DND-41 (cell line): ENCODE results near the gene TUBB6.

Experiments used
- ATAC-seq: fragments of 200-7000 bp; cut with Tn5 transposase; 3 replicates; pipeline ENCODE4 v1.9.1; 2021; ENCODE audit warnings: low read depth; ENCODE audit not compliant: insufficient read depth
- DNase-seq: peaks from one replicate; pipeline ENCODE4 v3.0.0-alpha.2; 2020
- H2AFZ ChIP-seq: 2 replicates; pipeline ENCODE4 v1.6.0; 2012; ENCODE audit warnings: low read depth, low read length
- H3K27ac ChIP-seq: 2 replicates; pipeline ENCODE4 v1.5.1; 2012; ENCODE audit warnings: low read length, inconsistent platforms
- H3K27me3 ChIP-seq: fragments of 200-600 bp; sonication (generic); 2 replicates; pipeline ENCODE4 v1.6.0; 2012; ENCODE audit warnings: low read length, mild to moderate bottlenecking, inconsistent platforms; ENCODE audit not compliant: insufficient read depth, poor library complexity
- H3K36me3 ChIP-seq: 2 replicates; pipeline ENCODE4 v1.5.1; 2012; ENCODE audit warnings: low read length, inconsistent platforms; ENCODE audit not compliant: insufficient read depth
- H3K4me1 ChIP-seq: 2 replicates; pipeline ENCODE4 v1.5.1; 2012; ENCODE audit warnings: mild to moderate bottlenecking, low read length; ENCODE audit not compliant: insufficient read depth
- H3K4me2 ChIP-seq: 2 replicates; pipeline ENCODE4 v1.6.0; 2012; ENCODE audit warnings: mild to moderate bottlenecking, moderate library complexity, low read length, inconsistent platforms; ENCODE audit not compliant: insufficient read depth
- H3K4me3 ChIP-seq, 2 experiments: fragments of 200-600 bp in 1 of 2; shearing (Covaris generic) in 1 of 2; 2 replicates each; pipeline ENCODE4 v1.5.1; 2012 to 2016; ENCODE audit warnings: inconsistent platforms in 2 of 2, low read length in 2 of 2, mild to moderate bottlenecking in 2 of 2, low read depth in 1 of 2, moderate library complexity in 1 of 2
- H3K79me2 ChIP-seq: 2 replicates; pipeline ENCODE4 v1.6.0; 2012; ENCODE audit warnings: low read length, inconsistent platforms; ENCODE audit not compliant: insufficient read depth
- H3K9ac ChIP-seq: 2 replicates; pipeline ENCODE4 v1.6.0; 2012; ENCODE audit warnings: low read depth, mild to moderate bottlenecking, inconsistent platforms, low read length, moderate library complexity
- H3K9me3 ChIP-seq: 2 replicates; pipeline ENCODE4 v1.5.1; 2012; ENCODE audit warnings: low read length, moderate library complexity, mild to moderate bottlenecking, inconsistent platforms; ENCODE audit not compliant: insufficient read depth, severe bottlenecking
- H4K20me1 ChIP-seq: 2 replicates; pipeline ENCODE4 v1.6.0; 2012; ENCODE audit warnings: low read length; ENCODE audit not compliant: insufficient read depth
- CTCF ChIP-seq: IDR thresholded peaks from 2 replicates; pipeline ENCODE4 v1.5.1; 2012; ENCODE audit warnings: borderline replicate concordance, low read length, moderate library complexity, mild to moderate bottlenecking; ENCODE audit not compliant: poor library complexity, severe bottlenecking; ENCODE audit errors: extremely low read depth
- EZH2 ChIP-seq: IDR thresholded peaks from 3 replicates; pipeline ENCODE4 v1.6.1; 2012; ENCODE audit warnings: borderline replicate concordance, low read depth, mild to moderate bottlenecking, moderate library complexity, low read length, inconsistent platforms; ENCODE audit not compliant: severe bottlenecking

The TUBB6 gene

GRCh38 chr18:12346240-12346565, 38.2 kb downstream of the TUBB6 start:
- no peak for ATAC-seq
- Histone ChIP-seq H3K9ac (no peak overlapping the region), H3K27ac (no peak overlapping the region), H3K36me3 (peaks cover 91% of the 10 kb centered on the region), H3K4me2 (no peak overlapping the region), H4K20me1 (no peaks in the 10 kb centered on the region), H2AFZ (no peak overlapping the region), H3K9me3 (no peaks in the 10 kb centered on the region), H3K4me1 (no peaks in the 10 kb centered on the region), H3K4me3 (no peak overlapping the region), H3K27me3 (no peaks in the 10 kb centered on the region), H3K79me2 (no peaks in the 10 kb centered on the region)
- no peak for DNase-seq
- TF ChIP-seq EZH2 (no peak), CTCF (no peak)

DNA sequence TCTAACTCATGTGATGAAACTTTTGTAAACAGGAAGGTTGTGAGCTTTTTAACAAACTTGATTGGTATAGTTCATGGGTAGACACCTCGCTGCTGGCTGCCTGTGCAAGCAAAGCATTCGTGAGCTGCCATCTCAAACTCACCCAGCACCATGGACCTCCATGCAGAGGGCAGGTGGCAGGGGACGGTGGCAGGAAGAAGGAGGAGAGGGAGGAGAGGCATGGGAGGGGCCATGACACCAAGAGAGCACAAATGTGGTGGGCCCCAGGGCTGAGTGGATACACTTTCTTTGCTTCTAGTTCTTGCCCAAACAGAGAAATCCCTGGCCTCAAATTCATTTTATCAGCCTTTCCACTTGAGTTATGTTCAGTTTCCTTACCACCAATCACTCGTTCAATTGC, 39.9 kb downstream of the TUBB6 start:
- TF ChIP-seq CTCF (no peak), EZH2 (no peak)
- Histone ChIP-seq H3K27ac (no peak overlapping the region), H3K4me3 (no peak overlapping the region), H3K36me3 (peaks cover 88% of the 10 kb centered on the region), H3K27me3 (no peaks in the 10 kb centered on the region), H3K79me2 (no peaks in the 10 kb centered on the region), H3K9me3 (no peaks in the 10 kb centered on the region), H3K9ac (no peak overlapping the region), H4K20me1 (no peaks in the 10 kb centered on the region), H2AFZ (no peak overlapping the region), H3K4me2 (no peak overlapping the region), H3K4me1 (no peaks in the 10 kb centered on the region)
- DNase-seq: no peak
- peak; percentile 54; the same call in 1 of the 3 replicates for ATAC-seq

DNA sequence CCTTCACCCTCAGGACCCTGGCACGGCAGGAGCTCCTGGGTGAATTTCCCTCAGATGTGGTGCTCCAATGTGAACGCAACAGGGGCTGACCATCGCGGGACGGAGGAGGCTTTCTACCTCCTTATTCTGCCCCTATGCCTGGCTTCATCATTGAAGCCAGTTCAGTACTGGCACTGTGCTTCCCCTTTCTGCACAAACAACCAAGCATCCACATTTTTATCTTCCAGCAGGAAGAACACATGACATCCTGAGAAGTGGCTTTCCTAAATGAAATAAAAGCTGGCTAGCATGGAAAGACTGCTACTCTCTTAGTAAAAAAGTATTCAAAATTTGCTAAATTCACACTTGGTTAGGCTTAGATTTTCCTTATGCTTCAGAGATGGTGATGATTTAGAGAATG, 44.1 kb downstream of the TUBB6 start:
- Histone ChIP-seq H3K36me3 (peaks cover 88% of the 10 kb centered on the region), H3K27ac (no peak overlapping the region), H3K79me2 (no peaks in the 10 kb centered on the region), H4K20me1 (no peaks in the 10 kb centered on the region; the same call in 1 of the 2 replicates), H3K9ac (no peak overlapping the region), H3K4me3 (no peak overlapping the region), H2AFZ (no peak overlapping the region), H3K9me3 (no peaks in the 10 kb centered on the region), H3K27me3 (no peaks in the 10 kb centered on the region), H3K4me1 (no peaks in the 10 kb centered on the region), H3K4me2 (no peak overlapping the region)
- DNase-seq (no peak), ATAC-seq (no peak)
- TF ChIP-seq CTCF (no peak), EZH2 (no peak)

- TF ChIP-seq CTCF: no peak
- no peak for TF ChIP-seq EZH2
- DNase-seq: no peak
- Histone ChIP-seq H3K27me3 (no peaks in the 10 kb centered on the region), H3K9me3 (no peaks in the 10 kb centered on the region), H4K20me1 (peaks cover 16% of the 10 kb centered on the region; the same call in 1 of the 2 replicates), H3K4me1 (no peaks in the 10 kb centered on the region), H3K79me2 (peaks cover 7% of the 10 kb centered on the region; the same call in 1 of the 2 replicates), H3K36me3 (peaks cover 80% of the 10 kb centered on the region), H3K9ac (no peak overlapping the region), H2AFZ (no peak overlapping the region), H3K4me3 (no peak overlapping the region), H3K27ac (no peak overlapping the region), H3K4me2 (no peak overlapping the region)
- ATAC-seq: no peak
These were observed 51.5 kb downstream of the TUBB6 start for GRCh38 chr18:12359515-12359927.
